GM23338 (cell line): ENCODE results near the gene ERP44. TPM values are rescaled to one million over a fixed set of nuclear protein-coding genes. Genes with fewer than 3 reads are reported as not detected.

Source experiments
- ATAC-seq: fragments of 200-7000 bp; cut with Tn5 transposase; 3 replicates; pipeline ENCODE4 v1.9.1; 2020
- DNase-seq: peaks from one replicate; pipeline ENCODE4 v3.0.0-alpha.2; 2015; ENCODE audit warnings: low spot score
- H2AFZ ChIP-seq: fragments of 200-600 bp; sonication (generic); 2 replicates; pipeline ENCODE4 v1.8.0; 2016; ENCODE audit warnings: antibody characterized with exemption, mild to moderate bottlenecking, moderate library complexity
- H3F3A ChIP-seq: fragments of 200-600 bp; sonication (generic); replicated peaks from 2 replicates; pipeline ENCODE4 v1.8.0; 2017; ENCODE audit warnings: antibody characterized with exemption, mixed run types, low read depth
- H3K27ac ChIP-seq: fragments of 200-600 bp; sonication (generic); 2 replicates; pipeline ENCODE4 v1.6.1; 2016; ENCODE audit warnings: low read depth
- H3K27me3 ChIP-seq: fragments of 200-600 bp; sonication (generic); 2 replicates; pipeline ENCODE4 v1.8.0; 2016; ENCODE audit warnings: mild to moderate bottlenecking, mixed run types, moderate library complexity; ENCODE audit not compliant: insufficient read depth
- H3K36me3 ChIP-seq: fragments of 200-600 bp; sonication (generic); 2 replicates; pipeline ENCODE4 v1.8.0; 2016; ENCODE audit warnings: mild to moderate bottlenecking; ENCODE audit not compliant: insufficient read depth
- H3K4me1 ChIP-seq: fragments of 200-600 bp; sonication (generic); 2 replicates; pipeline ENCODE4 v1.8.0; 2016; ENCODE audit warnings: mild to moderate bottlenecking, moderate library complexity; ENCODE audit not compliant: insufficient read depth
- H3K4me2 ChIP-seq: fragments of 200-600 bp; sonication (generic); 2 replicates; pipeline ENCODE4 v1.7.1; 2017; ENCODE audit warnings: mixed run types
- H3K4me3 ChIP-seq: fragments of 200-600 bp; sonication (generic); 2 replicates; pipeline ENCODE4 v1.6.1; 2016; ENCODE audit warnings: mixed run types
- H3K79me2 ChIP-seq: fragments of 200-600 bp; sonication (generic); replicated peaks from 2 replicates; pipeline ENCODE4 v1.8.0; 2017; ENCODE audit warnings: mild to moderate bottlenecking; ENCODE audit not compliant: insufficient read depth
- H3K9me2 ChIP-seq: fragments of 200-600 bp; sonication (generic); 2 replicates; pipeline ENCODE4 v1.8.0; 2017; ENCODE audit not compliant: insufficient read depth
- H4K20me1 ChIP-seq: fragments of 200-600 bp; sonication (generic); replicated peaks from 2 replicates; pipeline ENCODE4 v1.8.0; 2017; ENCODE audit warnings: mild to moderate bottlenecking; ENCODE audit not compliant: insufficient read depth
- H3K27ac Mint-ChIP-seq: 2 replicates; pipeline ENCODE4 v1.8.0; 2020; ENCODE audit warnings: inconsistent platforms, mild to moderate bottlenecking, moderate library complexity, mixed read lengths
- H3K27me3 Mint-ChIP-seq: 3 replicates; pipeline ENCODE4 v1.8.0; 2022; ENCODE audit warnings: low read depth, mild to moderate bottlenecking, moderate library complexity, mixed read lengths, inconsistent platforms; ENCODE audit not compliant: insufficient read depth, poor library complexity
- H3K36me3 Mint-ChIP-seq: 3 replicates; pipeline ENCODE4 v1.8.0; 2021; ENCODE audit warnings: low read depth, mild to moderate bottlenecking, inconsistent platforms, moderate library complexity, mixed read lengths
- H3K4me1 Mint-ChIP-seq: 3 replicates; pipeline ENCODE4 v1.8.0; 2020; ENCODE audit warnings: mild to moderate bottlenecking, inconsistent platforms, mixed read lengths
- H3K4me3 Mint-ChIP-seq: 3 replicates; pipeline ENCODE4 v1.8.0; 2021; ENCODE audit warnings: moderate library complexity, mild to moderate bottlenecking, inconsistent platforms, mixed read lengths
- H3K9me3 Mint-ChIP-seq: 3 replicates; pipeline ENCODE4 v1.8.0; 2020; ENCODE audit warnings: moderate library complexity, mild to moderate bottlenecking, inconsistent platforms, mixed read lengths
- CREB1 ChIP-seq: fragments of 250-450 bp; sonication (Bioruptor Pico); IDR thresholded peaks from 2 replicates; pipeline ENCODE4 v1.5.0; 2020; ENCODE audit warnings: low read depth, mild to moderate bottlenecking, moderate library complexity
- CTCF ChIP-seq, 2 experiments: fragments of 200-600 bp in 1 of 2; sonication (generic) in 1 of 2; conservative IDR thresholded peaks; 2 replicates each; pipeline versions ENCODE4 v1.5.1 to v1.6.1; 2016 to 2017; ENCODE audit warnings: antibody characterized with exemption in 2 of 2, low read depth in 2 of 2, mild to moderate bottlenecking in 2 of 2, moderate library complexity in 1 of 2
- ETS1 ChIP-seq: IDR thresholded peaks from 2 replicates; pipeline ENCODE4 v1.6.1; 2016; ENCODE audit warnings: antibody characterized with exemption
- EZH2 ChIP-seq: fragments of 200-600 bp; sonication (generic); IDR thresholded peaks from one replicate; pipeline ENCODE4 v1.8.0; 2017; ENCODE audit warnings: antibody characterized with exemption, mild to moderate bottlenecking, low read depth; ENCODE audit not compliant: unreplicated experiment
- EZH2phosphoT487 ChIP-seq: fragments of 200-600 bp; sonication (generic); IDR thresholded peaks from one replicate; pipeline ENCODE4 v1.8.1; 2018; ENCODE audit warnings: antibody characterized with exemption; ENCODE audit not compliant: unreplicated experiment
- JUNB ChIP-seq: IDR thresholded peaks from one replicate; pipeline ENCODE4 v1.6.1; 2016; ENCODE audit warnings: antibody characterized with exemption; ENCODE audit not compliant: unreplicated experiment
- NANOG ChIP-seq: IDR thresholded peaks from 2 replicates; pipeline ENCODE4 v1.6.1; 2016; ENCODE audit warnings: antibody characterized with exemption, borderline replicate concordance
- POLR2AphosphoS5 ChIP-seq: IDR thresholded peaks from 2 replicates; pipeline ENCODE4 v1.6.1; 2016; ENCODE audit warnings: antibody characterized with exemption, low read depth
- REST ChIP-seq: IDR thresholded peaks from one replicate; pipeline ENCODE4 v1.6.1; 2018; ENCODE audit warnings: antibody characterized with exemption; ENCODE audit not compliant: unreplicated experiment
- STAT1 ChIP-seq: IDR thresholded peaks from one replicate; pipeline ENCODE4 v1.6.1; 2016; ENCODE audit warnings: antibody characterized with exemption; ENCODE audit not compliant: unreplicated experiment
- ZNF114 ChIP-seq: fragments of 250-450 bp; sonication (Bioruptor Pico); IDR thresholded peaks from 2 replicates; pipeline ENCODE4 v1.5.0; 2020; ENCODE audit warnings: mild to moderate bottlenecking, moderate library complexity
- ZNF331 ChIP-seq: fragments of 250-450 bp; sonication (Bioruptor Pico); IDR thresholded peaks from 2 replicates; pipeline ENCODE4 v1.5.0; 2020; ENCODE audit warnings: low read depth, mild to moderate bottlenecking, moderate library complexity
- ZNF462 ChIP-seq: fragments of 250-450 bp; sonication (Bioruptor Pico); IDR thresholded peaks from 2 replicates; pipeline ENCODE4 v1.5.0; 2020; ENCODE audit warnings: mild to moderate bottlenecking, moderate library complexity
- polyA plus RNA-seq: library from polyadenylated mRNA; unstranded; fragments of >200 nt; fragmentation: Nextera tagmentation; extraction: Ambion mirVana; gene quantifications from 2 replicates; pipeline ENCODE4 v1.2.1, GENCODE V29; 2016
- total RNA-seq: library from RNA; depleted of rRNA; stranded (reverse); fragments of >200 nt; shearing (Covaris generic); gene quantifications from 2 replicates; pipeline ENCODE4 v1.2.3, GENCODE V29; 2014

ERP44 gene
- total and polyA plus RNA-seq, 2 experiments from 2014 or later, result 13.0 to 24.1 TPM

DNA sequence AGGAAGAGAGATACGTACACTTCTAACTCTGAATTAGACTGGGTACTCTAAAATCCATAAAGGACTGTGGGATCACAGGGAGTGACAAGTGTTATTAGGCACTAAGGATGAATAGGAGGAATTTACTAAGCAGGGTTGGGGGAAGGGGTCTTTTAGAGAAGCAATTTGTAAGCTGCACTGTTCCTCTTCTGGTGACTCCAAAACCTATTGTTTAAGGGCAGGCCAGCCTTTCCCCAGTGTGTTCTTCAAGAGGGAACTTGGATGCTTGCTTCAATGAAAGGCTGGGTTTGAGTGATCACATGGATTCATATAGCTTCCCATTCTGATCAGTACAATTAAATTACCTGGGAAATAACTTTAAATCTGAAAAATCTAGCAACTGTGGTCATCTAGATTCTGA lies 120.6 kb downstream of the ERP44 start:
- H3K4me1 Mint-ChIP-seq, result peaks cover 18% of the 10 kb centered on the region; the same call in 2 of the 3 replicates
- ATAC-seq, result peak; percentile 58
- Histone ChIP-seq H3K36me3 (no peaks in the 10 kb centered on the region), H3K27ac (no peak overlapping the region), H3K9me2 (no peaks in the 10 kb centered on the region), H3K4me1 (peaks cover 19% of the 10 kb centered on the region; the same call in 1 of the 2 replicates), H3F3A (no peaks in the 10 kb centered on the region), H2AFZ (no peak overlapping the region), H3K27me3 (no peaks in the 10 kb centered on the region), H3K4me3 (no peak overlapping the region), H3K79me2 (no peaks in the 10 kb centered on the region), H3K4me2 (no peak overlapping the region), H4K20me1 (no peaks in the 10 kb centered on the region)
- no peaks in the 10 kb centered on the region for H3K9me3 Mint-ChIP-seq
- no peaks in the 10 kb centered on the region for H3K27me3 Mint-ChIP-seq
- H3K36me3 Mint-ChIP-seq, result peaks cover 3% of the 10 kb centered on the region; the same call in 1 of the 3 replicates
- no peak overlapping the region; the same call in 1 of the 2 replicates for H3K27ac Mint-ChIP-seq
- DNase-seq, result peak; percentile 32
- TF ChIP-seq ETS1 (no peak), ZNF114 (CRISPR knock-in tag) (no peak), CREB1 (CRISPR knock-in tag) (no peak), REST (no peak), EZH2 (no peak), POLR2AphosphoS5 (no peak), STAT1 (no peak), CTCF (conservative IDR thresholded peaks at IDR 0.05; ENCODE audit: low read depth in 2 of 2) (no peak), ZNF462 (CRISPR knock-in tag) (no peak), NANOG (no peak), ZNF331 (CRISPR knock-in tag) (no peak), EZH2phosphoT487 (no peak), JUNB (no peak)
- H3K4me3 Mint-ChIP-seq, result no peak overlapping the region
